IMR-90 (cell line): ENCODE results near the gene POLA2.
A peak's percentile ranks its signal among the peaks of the same experiment; 100 is the strongest.

ENCODE experiments used
- BHLHE40 ChIP-seq: fragments of 150-350 bp; IDR thresholded peaks from 2 replicates; pipeline ENCODE4 v1.6.1; 2016; ENCODE audit warnings: mild to moderate bottlenecking, low read depth, low read length
- CEBPB ChIP-seq: IDR thresholded peaks from 2 replicates; pipeline ENCODE4 v1.6.1; 2012; ENCODE audit warnings: low read depth, low read length, improper control_type of control experiment
- CHD1 ChIP-seq: IDR thresholded peaks from 2 replicates; pipeline ENCODE4 v1.6.1; 2012; ENCODE audit warnings: low read depth, low read length, improper control_type of control experiment
- CTCF ChIP-seq: conservative IDR thresholded peaks from 2 replicates; pipeline ENCODE4 v1.5.1; 2012; ENCODE audit warnings: mild to moderate bottlenecking, low read depth, low read length, improper control_type of control experiment
- MXI1 ChIP-seq: IDR thresholded peaks from 2 replicates; pipeline ENCODE4 v1.6.1; 2012; ENCODE audit warnings: low read depth, mild to moderate bottlenecking, low read length, moderate library complexity, borderline replicate concordance
- NFE2L2 ChIP-seq: fragments of 150-350 bp; IDR thresholded peaks from 2 replicates; pipeline ENCODE4 v1.6.1; 2016; ENCODE audit warnings: low read depth, mild to moderate bottlenecking, low read length
- POLR2A ChIP-seq: IDR thresholded peaks from 2 replicates; pipeline ENCODE4 v1.6.1; 2012; ENCODE audit warnings: mild to moderate bottlenecking, low read depth, low read length
- RAD21 ChIP-seq: IDR thresholded peaks from 2 replicates; pipeline ENCODE4 v1.6.1; 2012; ENCODE audit warnings: low read length, improper control_type of control experiment
- RCOR1 ChIP-seq: IDR thresholded peaks from 2 replicates; pipeline ENCODE4 v1.6.1; 2012; ENCODE audit warnings: mild to moderate bottlenecking, low read length, improper control_type of control experiment; ENCODE audit not compliant: insufficient replicate concordance
- RFX5 ChIP-seq: IDR thresholded peaks from 2 replicates; pipeline ENCODE4 v1.8.0; 2012; ENCODE audit warnings: low read depth, mild to moderate bottlenecking, low read length, moderate library complexity
- SMC3 ChIP-seq: fragments of 150-350 bp; IDR thresholded peaks from 2 replicates; pipeline ENCODE4 v1.6.1; 2016; ENCODE audit warnings: low read depth, mild to moderate bottlenecking, antibody characterized with exemption, low read length, moderate library complexity
- TF ChIP-seq, protein P1 (sequence below): fragments of 150-350 bp; IDR thresholded peaks from 2 replicates; pipeline ENCODE4 v1.6.1; 2016; ENCODE audit warnings: low read depth, mild to moderate bottlenecking, low read length, moderate library complexity, borderline replicate concordance

DNA sequence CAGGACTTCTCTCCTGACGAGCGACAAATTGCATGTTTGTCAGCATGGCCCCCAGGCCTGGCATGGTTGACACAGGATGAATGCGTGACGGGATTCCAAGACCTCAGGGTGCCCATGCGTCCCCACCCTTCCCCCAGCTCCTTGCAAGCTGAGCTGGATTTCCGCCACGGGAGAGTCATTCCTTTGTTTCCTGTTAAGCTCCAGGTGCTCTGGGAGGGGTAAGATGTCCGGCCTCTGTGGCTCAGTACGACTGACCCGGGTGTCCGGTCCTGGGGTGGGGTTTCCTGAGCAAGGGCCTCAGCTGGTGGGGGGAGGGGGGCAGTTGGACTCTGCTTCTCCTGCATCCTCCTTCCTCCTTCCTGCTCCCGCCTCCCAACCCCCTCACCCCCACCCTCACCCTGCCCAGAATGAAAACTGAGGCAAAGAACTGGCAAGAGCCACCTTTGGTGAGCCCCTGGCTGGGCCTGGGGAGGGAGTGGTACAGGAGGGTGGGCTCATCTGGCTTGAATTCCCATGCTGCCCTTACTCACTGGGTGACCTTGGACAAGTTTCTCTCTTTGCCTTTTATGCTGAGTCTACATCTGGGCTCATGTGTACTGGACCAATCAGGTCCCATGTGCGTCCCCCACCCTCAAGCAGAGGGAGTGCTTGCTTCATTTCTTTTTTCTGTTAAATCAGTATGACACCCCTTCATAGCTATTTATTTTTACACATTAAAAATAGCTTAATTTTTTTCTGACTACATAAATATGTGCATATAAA is 55.4 kb downstream of the POLA2 start:
- TF ChIP-seq, protein P1, sequence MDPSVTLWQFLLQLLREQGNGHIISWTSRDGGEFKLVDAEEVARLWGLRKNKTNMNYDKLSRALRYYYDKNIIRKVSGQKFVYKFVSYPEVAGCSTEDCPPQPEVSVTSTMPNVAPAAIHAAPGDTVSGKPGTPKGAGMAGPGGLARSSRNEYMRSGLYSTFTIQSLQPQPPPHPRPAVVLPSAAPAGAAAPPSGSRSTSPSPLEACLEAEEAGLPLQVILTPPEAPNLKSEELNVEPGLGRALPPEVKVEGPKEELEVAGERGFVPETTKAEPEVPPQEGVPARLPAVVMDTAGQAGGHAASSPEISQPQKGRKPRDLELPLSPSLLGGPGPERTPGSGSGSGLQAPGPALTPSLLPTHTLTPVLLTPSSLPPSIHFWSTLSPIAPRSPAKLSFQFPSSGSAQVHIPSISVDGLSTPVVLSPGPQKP = no peak
- no peak for TF ChIP-seq CTCF
- no peak for TF ChIP-seq RCOR1
- TF ChIP-seq POLR2A = peak; percentile 36; the same call in 1 of the 2 replicates
- TF ChIP-seq RAD21 = no peak
- no peak for TF ChIP-seq MXI1
- no peak for TF ChIP-seq RFX5
- TF ChIP-seq CEBPB = no peak
- TF ChIP-seq NFE2L2 = no peak
- no peak; the same call in 1 of the 2 replicates for TF ChIP-seq CHD1
- TF ChIP-seq SMC3 = no peak
- TF ChIP-seq BHLHE40 = no peak
